Measurements from ENCODE around the gene EFNA2.

GRCh38 chr19:1259206-1259875, 26.3 kb upstream of the EFNA2 start:
- TF ChIP-seq ESRRG (CRISPR knock-in tag; IDR thresholded peaks at IDR 0.05) (peak; percentile 78; the same call in 1 of the 2 replicates), TOX (CRISPR knock-in tag; IDR thresholded peaks at IDR 0.05; ENCODE audit: borderline replicate concordance) (peak; percentile 36; the same call in 1 of the 2 replicates), RARB (CRISPR knock-in tag; IDR thresholded peaks at IDR 0.05) (peak; percentile 95), PPARA (CRISPR knock-in tag; IDR thresholded peaks at IDR 0.05; ENCODE audit: borderline replicate concordance) (no peak), PATZ1 (CRISPR knock-in tag; IDR thresholded peaks at IDR 0.05; ENCODE audit: borderline replicate concordance) (peak; percentile 76), ZNF70 (CRISPR knock-in tag; IDR thresholded peaks at IDR 0.05) (0 out of 2 replicates have a peak, but pooled peaks have one; percentile 42), ZC3H10 (CRISPR knock-in tag; IDR thresholded peaks at IDR 0.05) (peak; percentile 62; the same call in 1 of the 2 replicates), ARNTL (CRISPR knock-in tag; IDR thresholded peaks at IDR 0.05; ENCODE audit: borderline replicate concordance, low read depth) (no peak), ISL1 (CRISPR knock-in tag; IDR thresholded peaks at IDR 0.05) (no peak), OSR1 (CRISPR knock-in tag; IDR thresholded peaks at IDR 0.05) (no peak)
- TF ChIP-seq, protein P1, sequence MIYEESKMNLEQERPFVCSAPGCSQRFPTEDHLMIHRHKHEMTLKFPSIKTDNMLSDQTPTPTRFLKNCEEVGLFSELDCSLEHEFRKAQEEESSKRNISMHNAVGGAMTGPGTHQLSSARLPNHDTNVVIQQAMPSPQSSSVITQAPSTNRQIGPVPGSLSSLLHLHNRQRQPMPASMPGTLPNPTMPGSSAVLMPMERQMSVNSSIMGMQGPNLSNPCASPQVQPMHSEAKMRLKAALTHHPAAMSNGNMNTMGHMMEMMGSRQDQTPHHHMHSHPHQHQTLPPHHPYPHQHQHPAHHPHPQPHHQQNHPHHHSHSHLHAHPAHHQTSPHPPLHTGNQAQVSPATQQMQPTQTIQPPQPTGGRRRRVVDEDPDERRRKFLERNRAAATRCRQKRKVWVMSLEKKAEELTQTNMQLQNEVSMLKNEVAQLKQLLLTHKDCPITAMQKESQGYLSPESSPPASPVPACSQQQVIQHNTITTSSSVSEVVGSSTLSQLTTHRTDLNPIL (CRISPR knock-in tag; IDR thresholded peaks at IDR 0.05; ENCODE audit: low read depth) = peak; percentile 63
